ENCODE data around the gene VMA21.

VMA21 gene

GRCh38 chrX:151396825-151397740, at the start of gene VMA21:
Gene VMA21 (plus strand): TSS chrX:151397206. CDS start chrX:151397309, 103 bp downstream.
- DNase-seq, result peak; percentile 85

- peak; percentile 31 for DNase-seq
Measured at GRCh38 chrX:151359341-151359740, 37.7 kb upstream of the VMA21 start.

GRCh38 chrX:151359931-151360871, 36.8 kb upstream of the VMA21 start:
- peak; percentile 61 for DNase-seq

- DNase-seq, result no peak
Measured at GRCh38 chrX:151363316-151363715, 33.7 kb upstream of the VMA21 start.

- DNase-seq, result no peak
Measured at GRCh38 chrX:151365579-151365978, 31.4 kb upstream of the VMA21 start.

GRCh38 chrX:151370906-151371305, 26.1 kb upstream of the VMA21 start:
- DNase-seq, result peak; percentile 44

DNA sequence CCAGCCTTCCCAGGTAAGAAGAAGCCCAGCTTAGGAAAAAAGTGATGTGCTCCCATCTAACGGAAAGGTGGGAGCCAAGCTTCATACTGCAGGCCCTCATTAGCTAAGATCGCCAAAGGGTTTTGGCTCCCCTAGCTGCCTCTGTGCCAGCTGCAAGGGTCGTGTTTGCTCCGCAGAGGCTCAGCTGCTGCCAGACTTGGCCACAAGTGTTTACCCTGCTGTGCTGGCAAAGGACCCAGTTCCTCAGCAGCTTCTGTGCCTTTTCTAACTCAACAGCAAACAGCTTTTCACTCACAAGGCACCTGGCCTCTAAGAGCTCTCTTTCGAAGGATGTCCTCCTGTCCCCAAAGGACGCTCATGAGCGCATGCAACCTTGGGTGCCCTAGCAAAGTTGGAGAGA, 12.2 kb upstream of the VMA21 start:
- DNase-seq, result no peak

GRCh38 chrX:151386838-151387459, 10.1 kb upstream of the VMA21 start:
- DNase-seq, result no peak

- no peak for DNase-seq
Measured at GRCh38 chrX:151391722-151392121, 5.3 kb upstream of the VMA21 start.

DNA sequence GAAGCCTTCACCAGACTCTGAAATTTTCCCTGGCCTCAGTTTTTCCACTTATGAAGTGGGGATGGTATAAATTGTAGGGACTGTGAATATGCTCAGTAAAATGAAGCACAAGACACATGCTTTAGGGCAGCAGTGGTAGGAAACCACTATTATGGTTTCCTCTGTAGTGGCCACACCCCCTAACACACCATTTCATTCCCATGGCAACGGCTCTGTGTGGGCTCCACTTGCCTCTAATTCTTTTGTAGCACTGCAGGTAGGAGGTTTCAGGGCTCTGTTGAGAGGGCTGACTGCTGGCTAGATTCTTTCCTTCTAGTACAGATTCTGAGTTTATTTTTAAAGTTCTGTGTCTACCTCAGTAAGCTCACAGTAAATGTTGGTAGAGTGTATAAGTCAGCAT, 3.5 kb upstream of the VMA21 start:
- DNase-seq, result no peak

- peak; percentile 68 for DNase-seq
Measured at GRCh38 chrX:151396042-151396824, 773 bp upstream of the VMA21 start.

- peak; percentile 54 for DNase-seq
Measured at GRCh38 chrX:151397741-151398070, 700 bp downstream of the VMA21 start.

DNA sequence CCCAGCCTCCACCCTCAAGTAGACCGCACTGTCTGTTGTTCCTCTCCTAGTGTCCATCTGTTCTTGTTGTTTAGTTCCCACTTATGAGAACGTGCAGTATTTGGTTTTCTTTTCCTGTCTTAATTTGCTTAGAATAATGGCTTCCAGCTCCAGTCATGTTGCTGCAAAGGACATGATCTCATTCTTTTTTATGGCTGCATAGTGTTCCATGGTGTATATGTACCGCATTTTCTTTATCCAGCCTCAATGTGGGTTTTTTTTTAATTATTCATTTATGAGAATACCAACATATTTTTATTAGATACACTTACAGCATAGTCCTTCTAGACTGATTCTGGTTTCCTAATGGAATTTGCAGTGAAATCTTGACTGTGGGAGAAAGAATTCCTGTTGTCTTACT, 1.3 kb downstream of the VMA21 start:
- no peak for DNase-seq

GRCh38 chrX:151402719-151403390, 5.8 kb downstream of the VMA21 start:
- DNase-seq, result no peak

DNA sequence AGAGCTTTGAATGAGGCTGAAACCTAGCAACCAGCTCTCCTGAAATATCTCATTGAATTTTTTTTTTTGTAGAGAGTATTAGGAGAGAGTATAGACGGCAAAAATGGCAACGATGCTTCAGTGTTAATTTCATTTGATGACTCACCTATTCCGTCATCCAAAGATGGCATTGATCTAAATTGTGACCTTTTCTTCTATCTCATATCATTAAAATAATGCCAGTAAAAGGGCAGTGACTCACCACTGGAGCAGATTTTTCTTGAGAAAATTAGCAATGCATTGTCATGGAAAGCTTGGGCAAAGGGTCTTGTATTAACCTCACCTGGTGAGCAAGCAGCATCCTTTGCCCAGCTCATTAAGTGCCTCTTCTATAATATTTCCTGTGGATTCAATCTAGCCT, 19.6 kb downstream of the VMA21 start:
- no peak for DNase-seq

- no peak for DNase-seq
Measured at GRCh38 chrX:151419782-151420181, 22.8 kb downstream of the VMA21 start.

DNA sequence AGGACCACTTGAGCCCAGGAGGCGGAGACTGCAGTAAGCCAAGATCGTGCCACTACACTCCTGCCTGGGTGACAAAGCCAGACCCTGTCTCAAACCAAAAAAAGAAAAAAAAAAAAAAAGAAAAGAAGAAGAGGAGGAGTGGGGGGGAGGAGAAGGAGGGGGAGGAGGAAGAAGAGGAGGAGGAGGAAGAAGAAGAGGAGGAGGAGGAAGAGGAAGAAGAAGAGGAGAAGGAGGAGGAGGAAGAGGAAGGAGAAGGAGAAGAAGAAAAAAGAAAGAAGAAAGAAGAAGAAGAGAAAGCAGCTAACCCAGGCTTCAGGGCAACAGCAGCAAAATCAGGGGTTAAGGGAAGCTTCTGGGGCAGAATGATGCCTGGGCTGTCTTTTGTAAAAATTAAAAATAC, 27.5 kb downstream of the VMA21 start:
- DNase-seq, result no peak

DNA sequence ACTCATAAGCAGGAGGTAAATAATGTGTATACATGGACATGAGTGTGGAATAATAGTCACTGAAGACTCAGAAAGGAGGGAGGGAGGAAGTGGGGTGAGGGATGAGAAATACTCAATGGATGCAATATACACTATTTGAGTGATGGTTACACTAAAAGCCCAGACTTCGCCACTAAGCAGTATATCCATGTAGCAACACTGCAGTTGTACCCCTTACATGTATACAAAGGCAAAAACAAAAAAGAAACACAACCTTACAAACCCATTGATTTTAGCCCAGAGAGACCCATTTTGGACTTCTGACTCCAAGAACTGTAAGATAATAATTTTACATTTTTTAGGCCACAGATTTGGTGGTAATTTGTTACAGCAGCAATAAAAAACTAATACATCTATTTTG, 51.5 kb downstream of the VMA21 start:
- DNase-seq, result no peak

GRCh38 chrX:151458824-151459223, 61.8 kb downstream of the VMA21 start:
- DNase-seq, result no peak

All from NCI-H82 (cell line).